Activated CD4-positive, alpha-beta T cell treated with anti-CD3 and anti-CD28 coated beads, Interleukin-2, amount 10 ng/mL, durations not matched to agents 7 days and 5 days (primary cell): Measurements from ENCODE around the gene C16orf74. TPM values are rescaled to one million over a fixed set of nuclear protein-coding genes. Genes with fewer than 3 reads are reported as not detected.

Experiments
- CTCF ChIA-PET: fragments of 350-600 bp; sonication (Branson Sonifier 250); formaldehyde crosslinking; loops from one replicate; lab custom pipeline; 2021; ENCODE audit warnings: antibody characterized with exemption; lab: Charles Lee
- POLR2A ChIA-PET: fragments of 350-600 bp; sonication (Branson Sonifier 250); formaldehyde crosslinking; loops from one replicate; lab custom pipeline; 2021; ENCODE audit warnings: antibody characterized with exemption; lab: Charles Lee
- DNase-seq: peaks from one replicate; pipeline ENCODE4 v3.0.0-alpha.2; 2020
- H3K27ac Mint-ChIP-seq: one replicate; pipeline ENCODE4 v1.8.0; 2021; ENCODE audit warnings: mild to moderate bottlenecking, moderate library complexity, mixed read lengths
- H3K27me3 Mint-ChIP-seq: one replicate; pipeline ENCODE4 v1.8.0; 2021; ENCODE audit warnings: mixed read lengths
- H3K36me3 Mint-ChIP-seq: one replicate; pipeline ENCODE4 v1.8.0; 2021; ENCODE audit warnings: low read depth, mixed read lengths
- H3K4me1 Mint-ChIP-seq: one replicate; pipeline ENCODE4 v1.8.0; 2021; ENCODE audit warnings: mixed read lengths
- H3K4me3 Mint-ChIP-seq: one replicate; pipeline ENCODE4 v1.8.0; 2021; ENCODE audit warnings: mild to moderate bottlenecking, moderate library complexity, mixed read lengths
- H3K9me3 Mint-ChIP-seq: one replicate; pipeline ENCODE4 v1.8.0; 2021; ENCODE audit warnings: mixed read lengths
- total RNA-seq, 2 experiments: library from RNA; stranded (reverse); gene quantifications; one replicate each; pipeline ENCODE4 v1.2.3, GENCODE V29; 2021

Gene C16orf74
- total RNA-seq, 2 experiments from 2014 or later: 1.6 to 1.7 TPM

GRCh38 chr16:85689285-85689949 lies 61.5 kb downstream of the C16orf74 start:
- H3K36me3 Mint-ChIP-seq: peaks cover 13% of the 10 kb centered on the region
- peak overlapping the region; percentile 55 for H3K4me3 Mint-ChIP-seq
- peaks cover 24% of the 10 kb centered on the region for H3K4me1 Mint-ChIP-seq
- H3K27ac Mint-ChIP-seq: peak overlapping the region; percentile 41
- peaks cover 10% of the 10 kb centered on the region for H3K27me3 Mint-ChIP-seq
- ChIA-PET POLR2A (no interaction called here), CTCF (interaction anchor here (0.6 to 2.6 kb wide), 8 partner anchors 8 to 269 kb away, joined by 3 to 8 read pairs (median 4); no protein-coding TSS in a partner anchor)
- H3K9me3 Mint-ChIP-seq: no peaks in the 10 kb centered on the region
- DNase-seq: no peak

GRCh38 chr16:85688586-85689284 lies 62.2 kb downstream of the C16orf74 start, which contains the start of gene GINS2:
Gene GINS2 (minus strand): TSS chr16:85688954. CDS start chr16:85688898, 56 bp downstream.
- H3K9me3 Mint-ChIP-seq: no peaks in the 10 kb centered on the region
- H3K27ac Mint-ChIP-seq: peak within 1 kb of the TSS; percentile 91
- peak; percentile 93 for DNase-seq
- peaks cover 15% of the 10 kb centered on the region for H3K36me3 Mint-ChIP-seq
- H3K4me1 Mint-ChIP-seq: peaks cover 24% of the 10 kb centered on the region
- ChIA-PET POLR2A (no interaction called here), CTCF (interaction anchor here (0.6 to 2.6 kb wide), 7 partner anchors 9 to 268 kb away, joined by 3 to 8 read pairs (median 3); no protein-coding TSS in a partner anchor)
- H3K27me3 Mint-ChIP-seq: peaks cover 10% of the 10 kb centered on the region
- peak within 1 kb of the TSS; percentile 91 for H3K4me3 Mint-ChIP-seq

- Mint-ChIP-seq H3K9me3 (no peaks in the 10 kb centered on the region), H3K4me3 (peak overlapping the region; percentile 91), H3K27ac (peak overlapping the region; percentile 91), H3K36me3 (peaks cover 15% of the 10 kb centered on the region), H3K27me3 (peaks cover 10% of the 10 kb centered on the region), H3K4me1 (peaks cover 32% of the 10 kb centered on the region)
- CTCF ChIA-PET: interaction anchor here (1.0 kb wide), 1 partner anchor 10 kb away, joined by 3 read pairs; no protein-coding TSS in a partner anchor
- POLR2A ChIA-PET: no interaction called here
- DNase-seq: peak; percentile 44
Measured at GRCh38 chr16:85687651-85688471, 63.0 kb downstream of the C16orf74 start.

- Mint-ChIP-seq H3K9me3 (no peaks in the 10 kb centered on the region), H3K4me1 (peaks cover 32% of the 10 kb centered on the region), H3K4me3 (peak overlapping the region; percentile 91), H3K27me3 (peaks cover 6% of the 10 kb centered on the region), H3K36me3 (peaks cover 15% of the 10 kb centered on the region), H3K27ac (peak overlapping the region; percentile 91)
- peak; percentile 47 for DNase-seq
- ChIA-PET POLR2A (no interaction called here), CTCF (no interaction called here)
Measured at GRCh38 chr16:85686912-85687591, 63.8 kb downstream of the C16orf74 start.

- ChIA-PET POLR2A (no interaction called here), CTCF (interaction anchor here (1.0 kb wide), 1 partner anchor 12 kb away, joined by 5 read pairs; no protein-coding TSS in a partner anchor)
- Mint-ChIP-seq H3K27me3 (no peaks in the 10 kb centered on the region), H3K4me1 (peaks cover 42% of the 10 kb centered on the region), H3K9me3 (no peaks in the 10 kb centered on the region), H3K27ac (no peak overlapping the region), H3K4me3 (no peak overlapping the region), H3K36me3 (peaks cover 24% of the 10 kb centered on the region)
- DNase-seq: no peak
Measured at GRCh38 chr16:85685251-85685650, 65.6 kb downstream of the C16orf74 start.

GRCh38 chr16:85683363-85683762 lies 67.5 kb downstream of the C16orf74 start:
- H3K9me3 Mint-ChIP-seq: no peaks in the 10 kb centered on the region
- H3K4me1 Mint-ChIP-seq: peaks cover 46% of the 10 kb centered on the region
- ChIA-PET POLR2A (interaction anchor here (0.6 kb wide), 1 partner anchor 74 kb away, joined by 3 read pairs; no protein-coding TSS in a partner anchor), CTCF (no interaction called here)
- no peak overlapping the region for H3K4me3 Mint-ChIP-seq
- no peak for DNase-seq
- H3K27me3 Mint-ChIP-seq: no peaks in the 10 kb centered on the region
- H3K27ac Mint-ChIP-seq: peak overlapping the region; percentile 1
- H3K36me3 Mint-ChIP-seq: peaks cover 24% of the 10 kb centered on the region

GRCh38 chr16:85682516-85682915 lies 68.4 kb downstream of the C16orf74 start:
- DNase-seq: no peak
- no peak overlapping the region for H3K4me3 Mint-ChIP-seq
- peaks cover 24% of the 10 kb centered on the region for H3K36me3 Mint-ChIP-seq
- POLR2A ChIA-PET: no interaction called here
- no peaks in the 10 kb centered on the region for H3K27me3 Mint-ChIP-seq
- peaks cover 40% of the 10 kb centered on the region for H3K4me1 Mint-ChIP-seq
- no peaks in the 10 kb centered on the region for H3K9me3 Mint-ChIP-seq
- H3K27ac Mint-ChIP-seq: no peak overlapping the region
- CTCF ChIA-PET: interaction anchor here (0.6 to 0.7 kb wide), 2 partner anchors 40 to 141 kb away, joined by 3 to 4 read pairs; no protein-coding TSS in a partner anchor

GRCh38 chr16:85681255-85681654 lies 69.6 kb downstream of the C16orf74 start:
- Mint-ChIP-seq H3K4me3 (no peak overlapping the region), H3K9me3 (no peaks in the 10 kb centered on the region), H3K27ac (no peak overlapping the region), H3K4me1 (peaks cover 29% of the 10 kb centered on the region), H3K36me3 (peaks cover 19% of the 10 kb centered on the region), H3K27me3 (no peaks in the 10 kb centered on the region)
- no peak for DNase-seq
- ChIA-PET CTCF (interaction anchor here (1.3 kb wide), 1 partner anchor 8 kb away, joined by 5 read pairs; no protein-coding TSS in a partner anchor), POLR2A (no interaction called here)

GRCh38 chr16:85680352-85680944 lies 70.4 kb downstream of the C16orf74 start:
- DNase-seq: no peak
- ChIA-PET CTCF (interaction anchor here (1.3 to 1.4 kb wide), 2 partner anchors 9 to 10 kb away, joined by 3 to 5 read pairs; no protein-coding TSS in a partner anchor), POLR2A (no interaction called here)
- Mint-ChIP-seq H3K27me3 (no peaks in the 10 kb centered on the region), H3K27ac (peak overlapping the region; percentile 31), H3K4me3 (no peak overlapping the region), H3K9me3 (no peaks in the 10 kb centered on the region), H3K4me1 (peaks cover 26% of the 10 kb centered on the region), H3K36me3 (peaks cover 20% of the 10 kb centered on the region)

GRCh38 chr16:85679870-85680269 lies 71.0 kb downstream of the C16orf74 start:
- Mint-ChIP-seq H3K4me1 (peaks cover 24% of the 10 kb centered on the region), H3K27ac (peak overlapping the region; percentile 31), H3K9me3 (no peaks in the 10 kb centered on the region), H3K36me3 (peaks cover 25% of the 10 kb centered on the region), H3K27me3 (no peaks in the 10 kb centered on the region), H3K4me3 (no peak overlapping the region)
- CTCF ChIA-PET: interaction anchor here (1.4 kb wide), 1 partner anchor 11 kb away, joined by 3 read pairs; no protein-coding TSS in a partner anchor
- POLR2A ChIA-PET: no interaction called here
- no peak for DNase-seq

- H3K27me3 Mint-ChIP-seq: no peaks in the 10 kb centered on the region
- ChIA-PET CTCF (no interaction called here), POLR2A (no interaction called here)
Measured at GRCh38 chr16:85678821-85679220, 72.1 kb downstream of the C16orf74 start.

More at GRCh38 chr16:85678821-85679220, 72.1 kb downstream of the C16orf74 start:
- peaks cover 22% of the 10 kb centered on the region for H3K4me1 Mint-ChIP-seq
- DNase-seq: no peak
- H3K9me3 Mint-ChIP-seq: no peaks in the 10 kb centered on the region
- peaks cover 30% of the 10 kb centered on the region for H3K36me3 Mint-ChIP-seq
- no peak overlapping the region for H3K27ac Mint-ChIP-seq
- H3K4me3 Mint-ChIP-seq: no peak overlapping the region
